Liver (tissue), 9 donors: ENCODE data around the gene DDX25. TPM values are rescaled to one million over a fixed set of nuclear protein-coding genes. Genes with fewer than 3 reads are reported as not detected.

ENCODE experiments used
- DNase-seq: peaks from one replicate; pipeline ENCODE4 v3.0.0-alpha.2; 2017; ENCODE audit warnings: low spot score
- H3K27ac ChIP-seq, 2 donors: one replicate each; pipeline ENCODE4 v1.7.0; 2013; ENCODE audit warnings: inconsistent platforms in 2 of 2, low read length in 2 of 2, control low read depth in 1 of 2, low read depth in 1 of 2, mild to moderate bottlenecking in 1 of 2
- H3K27me3 ChIP-seq, 4 donors: one replicate each; pipeline versions ENCODE4 v1.6.1 to v1.7.0; 2013; ENCODE audit warnings: low read length in 3 of 4, inconsistent platforms in 1 of 4, mild to moderate bottlenecking in 1 of 4, moderate library complexity in 1 of 4; ENCODE audit not compliant: control insufficient read depth in 4 of 4, insufficient read depth in 4 of 4
- H3K36me3 ChIP-seq, 4 donors: one replicate each; pipeline versions ENCODE4 v1.6.1 to v1.7.0; 2013; ENCODE audit warnings: low read length in 3 of 4, mild to moderate bottlenecking in 3 of 4, low read depth in 1 of 4, moderate library complexity in 1 of 4; ENCODE audit not compliant: control insufficient read depth in 4 of 4, insufficient read depth in 3 of 4
- H3K4me1 ChIP-seq, 4 donors: one replicate each; pipeline versions ENCODE4 v1.6.1 to v1.7.0; 2013; ENCODE audit warnings: low read length in 3 of 4, mild to moderate bottlenecking in 3 of 4, moderate library complexity in 1 of 4; ENCODE audit not compliant: control insufficient read depth in 4 of 4, insufficient read depth in 4 of 4
- H3K4me3 ChIP-seq, 3 donors: one replicate each; pipeline versions ENCODE4 v1.6.1 to v1.7.0; 2013; ENCODE audit warnings: low read length in 3 of 3, control low read depth in 1 of 3, low read depth in 1 of 3, mild to moderate bottlenecking in 1 of 3
- H3K9ac ChIP-seq, 2 donors: one replicate each; pipeline ENCODE4 v1.7.0; 2013; ENCODE audit warnings: low read length in 2 of 2, mild to moderate bottlenecking in 2 of 2, moderate library complexity in 2 of 2, control low read depth in 1 of 2, low read depth in 1 of 2
- H3K9me3 ChIP-seq, 4 donors: one replicate each; pipeline versions ENCODE4 v1.6.1 to v1.7.0; 2013; ENCODE audit warnings: low read length in 3 of 4; ENCODE audit not compliant: control insufficient read depth in 4 of 4
- CTCF ChIP-seq: fragments of 150-350 bp; IDR thresholded peaks from 2 replicates; pipeline ENCODE4 v1.5.1; 2017; ENCODE audit warnings: improper control_type of control experiment, low read depth, low read length; ENCODE audit not compliant: missing input control
- FOXA1 ChIP-seq: IDR thresholded peaks from 2 replicates; pipeline ENCODE4 v1.6.1; 2016; ENCODE audit warnings: antibody characterized with exemption
- FOXA2 ChIP-seq: IDR thresholded peaks from 2 replicates; pipeline ENCODE4 v1.6.1; 2016; ENCODE audit warnings: antibody characterized with exemption
- HNF4A ChIP-seq, 2 donors: conservative IDR thresholded peaks; 2 replicates each; pipeline ENCODE4 v1.6.1; 2016; ENCODE audit warnings: antibody characterized with exemption in 2 of 2, mild to moderate bottlenecking in 2 of 2
- HNF4G ChIP-seq: IDR thresholded peaks from 2 replicates; pipeline ENCODE4 v1.6.1; 2016; ENCODE audit warnings: antibody characterized with exemption
- JUND ChIP-seq, 2 donors: IDR thresholded peaks; 2 replicates each; pipeline ENCODE4 v1.6.1; 2016; ENCODE audit warnings: antibody characterized with exemption in 2 of 2
- RAD21 ChIP-seq, 2 donors: IDR thresholded peaks; 2 replicates each; pipeline ENCODE4 v1.6.1; 2016; ENCODE audit warnings: antibody characterized with exemption in 2 of 2, mild to moderate bottlenecking in 2 of 2
- REST ChIP-seq: IDR thresholded peaks from 2 replicates; pipeline ENCODE4 v1.6.1; 2016; ENCODE audit warnings: antibody characterized with exemption, mild to moderate bottlenecking
- RXRA ChIP-seq, 2 donors: IDR thresholded peaks; 2 replicates each; pipeline ENCODE4 v1.6.1; 2017 to 2018; ENCODE audit warnings: antibody characterized with exemption in 2 of 2, mild to moderate bottlenecking in 1 of 2
- WGBS: extraction: QIAGEN DNeasy Blood & Tissue Kit; methylation state at CpG from one replicate; pipeline ENCODE4 v1.1.7; 2013; 5-methylcytosine and 5-hydroxymethylcytosine counted together
- polyA plus RNA-seq, 2 donors: library from polyadenylated mRNA; stranded (reverse) in 1 of 2; unstranded in 1 of 2; fragments of 200-250 nt in 1 of 2; fragments of >200 nt in 1 of 2; fragmentation: Nextera tagmentation in 1 of 2; extraction: Ambion mirVana in 1 of 2; gene quantifications; one replicate each; pipeline versions ENCODE4 v1.2.1 to v1.2.3, GENCODE V29; 2013 to 2015
- total RNA-seq, 2 donors: library from RNA; depleted of rRNA; stranded (reverse); fragments of >200 nt; gene quantifications; one replicate each; pipeline ENCODE4 v1.2.3, GENCODE V29; 2014
- donor health status: healthy.
- donor health status: healthy.
- donor health status: healthy.
- donor health status: healthy.
- donor health status: healthy.

Gene DDX25
- total and polyA plus RNA-seq, 4 donors: 0.07 to 0.79 (median 0.31) TPM

- TF ChIP-seq RXRA (IDR thresholded peaks at IDR 0.05) (no peak), JUND (IDR thresholded peaks at IDR 0.05) (no peak), HNF4A (conservative IDR thresholded peaks at IDR 0.05) (no peak)
These were observed 17.8 kb downstream of the DDX25 start (continued) for GRCh38 chr11:125922156-125922555.

- Histone ChIP-seq H3K9ac (no peak overlapping the region), H3K9me3 (no peaks in the 10 kb centered on the region), H3K27me3 (no peaks in the 10 kb centered on the region), H3K27ac (no peak overlapping the region), H3K36me3 (no peaks in the 10 kb centered on the region), H3K4me1 (peaks cover 3 to 15% (median 7%) of the 10 kb centered on the region in 4 donors), H3K4me3 (no peak overlapping the region)
- TF ChIP-seq HNF4G (no peak), RAD21 (IDR thresholded peaks at IDR 0.05) (peak; percentile 92 to 96), CTCF (peak; percentile 85)
- WGBS: 7% methylated on average over 8 of the region's 8 CpGs
- peak; percentile 58 for DNase-seq
These were observed 18.8 kb downstream of the DDX25 start for GRCh38 chr11:125923012-125923579.

- WGBS: 89% methylated on average over 8 of the region's 8 CpGs
- H3K9me3 ChIP-seq: no peaks in the 10 kb centered on the region
- H3K4me3 ChIP-seq: no peak overlapping the region
- DNase-seq: no peak
- H3K36me3 ChIP-seq: no peaks in the 10 kb centered on the region
- H3K27me3 ChIP-seq: no peaks in the 10 kb centered on the region
- H3K9ac ChIP-seq: no peak overlapping the region
- peaks cover 3 to 15% (median 7%) of the 10 kb centered on the region in 4 donors for H3K4me1 ChIP-seq
- no peak overlapping the region for H3K27ac ChIP-seq
- TF ChIP-seq HNF4A (conservative IDR thresholded peaks at IDR 0.05) (no peak), CTCF (no peak), REST (no peak), RXRA (IDR thresholded peaks at IDR 0.05) (no peak), FOXA1 (no peak), HNF4G (no peak), RAD21 (IDR thresholded peaks at IDR 0.05) (no peak), FOXA2 (no peak)
These were observed 19.3 kb downstream of the DDX25 start for GRCh38 chr11:125923633-125924032.
